ENCODE measurements around the gene SCNM1.
"Not testable (repeated sequence)": the region's sequence is repeated elsewhere in the genome, so short reads cannot be mapped to it uniquely, and the experiment has no call there.

DNA sequence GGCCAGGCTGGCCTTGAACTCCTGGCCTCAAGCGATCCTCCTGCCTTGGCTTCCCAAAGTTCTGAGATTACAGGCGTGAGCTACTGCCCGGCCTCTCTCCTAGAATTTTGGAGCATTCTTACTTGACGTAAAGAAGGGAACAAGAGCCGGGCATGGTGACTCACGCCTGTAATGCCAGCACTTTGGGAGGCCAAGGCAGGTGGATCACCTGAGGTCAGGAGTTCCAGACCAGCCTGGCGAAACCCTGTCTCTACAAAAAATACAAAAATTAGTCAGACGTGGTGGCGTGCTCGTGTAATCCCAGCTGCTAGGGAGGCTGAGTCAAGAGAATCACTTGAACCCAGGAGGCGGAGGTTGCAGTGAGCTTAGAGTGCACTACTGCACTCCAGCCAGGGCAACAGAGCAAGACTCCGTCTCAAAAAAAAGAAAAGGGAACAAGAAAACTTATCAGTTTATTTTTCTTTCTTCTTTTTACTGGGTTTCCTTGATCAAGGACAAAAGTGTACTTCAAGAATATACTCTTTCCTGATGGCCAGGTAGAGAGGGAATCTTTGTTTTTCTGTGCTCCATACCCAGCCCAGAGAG is 39.5 kb downstream of the SCNM1 start:
- not testable (repeated sequence) for TF ChIP-seq EZH2 (IDR thresholded peaks at IDR 0.05; ENCODE audit: borderline replicate concordance, low read depth, low read length); ARHGAP35 (IDR thresholded peaks at IDR 0.05; ENCODE audit: partially characterized antibody)
